Measurements from ENCODE around the gene SUSD2.
"Not testable (repeated sequence)": the region's sequence is repeated elsewhere in the genome, so short reads cannot be mapped to it uniquely, and the experiment has no call there.

The SUSD2 gene

DNA sequence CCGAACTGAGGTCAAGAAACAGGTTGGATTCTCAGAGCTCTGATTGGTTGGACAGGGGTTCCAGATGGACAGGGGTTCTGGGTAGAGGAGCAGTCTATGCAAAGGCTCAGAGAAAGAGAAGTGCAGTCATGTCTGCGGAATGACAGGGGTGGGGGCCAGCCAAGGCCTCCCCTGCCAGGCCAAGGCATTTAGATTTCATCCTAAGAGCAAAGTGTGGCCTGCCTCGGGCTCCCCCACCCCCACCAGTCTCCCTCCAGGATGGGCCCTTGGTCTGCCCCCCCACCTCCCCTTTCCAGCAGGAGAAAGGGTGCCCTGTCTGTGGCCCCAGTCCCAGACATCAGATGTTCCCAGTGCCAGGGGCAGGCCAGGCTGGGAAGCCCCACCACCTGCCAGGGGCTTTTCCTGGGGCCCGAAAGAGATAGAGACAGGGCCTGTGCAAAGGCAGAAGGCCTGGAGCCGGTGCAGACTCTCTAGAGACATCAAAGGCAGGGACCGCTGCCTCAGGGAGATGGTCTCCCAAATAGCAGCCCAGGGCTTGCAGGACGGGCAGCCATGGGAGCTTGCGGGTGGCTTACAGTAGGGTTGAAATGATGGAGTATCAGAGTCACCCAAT is 9.4 kb downstream of the SUSD2 start:
- DNase-seq = no peak

- DNase-seq = no peak
Measured at GRCh38 chr22:24191381-24191841, 10.1 kb downstream of the SUSD2 start.

GRCh38 chr22:24191893-24192292 is 10.6 kb downstream of the SUSD2 start:
- DNase-seq = no peak

GRCh38 chr22:24198682-24199052 is 17.4 kb downstream of the SUSD2 start:
- DNase-seq = no peak

GRCh38 chr22:24200619-24201212 is 19.4 kb downstream of the SUSD2 start:
- DNase-seq = no peak

GRCh38 chr22:24201681-24202614 is 20.7 kb downstream of the SUSD2 start:
- DNase-seq = no peak

DNA sequence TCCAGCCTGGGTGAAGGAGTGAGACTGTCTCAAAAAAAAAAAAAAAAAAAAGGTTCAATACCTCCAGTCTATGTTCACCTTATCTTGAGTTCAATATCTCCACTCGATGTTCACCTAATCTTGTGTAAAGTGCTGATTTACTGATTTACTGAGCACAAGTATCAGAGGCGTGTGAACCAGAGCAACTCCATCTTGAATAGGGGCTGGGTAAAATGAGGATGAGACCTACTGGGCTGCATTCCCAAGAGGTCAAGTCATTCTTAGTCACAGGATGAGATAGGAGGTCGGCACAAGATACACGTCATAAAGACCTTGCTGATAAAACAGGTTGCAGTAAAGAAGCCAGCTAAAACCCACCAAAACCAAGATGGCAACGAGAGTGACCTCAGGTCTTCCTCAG is 22.6 kb downstream of the SUSD2 start:
- not testable (repeated sequence) for DNase-seq

DNA sequence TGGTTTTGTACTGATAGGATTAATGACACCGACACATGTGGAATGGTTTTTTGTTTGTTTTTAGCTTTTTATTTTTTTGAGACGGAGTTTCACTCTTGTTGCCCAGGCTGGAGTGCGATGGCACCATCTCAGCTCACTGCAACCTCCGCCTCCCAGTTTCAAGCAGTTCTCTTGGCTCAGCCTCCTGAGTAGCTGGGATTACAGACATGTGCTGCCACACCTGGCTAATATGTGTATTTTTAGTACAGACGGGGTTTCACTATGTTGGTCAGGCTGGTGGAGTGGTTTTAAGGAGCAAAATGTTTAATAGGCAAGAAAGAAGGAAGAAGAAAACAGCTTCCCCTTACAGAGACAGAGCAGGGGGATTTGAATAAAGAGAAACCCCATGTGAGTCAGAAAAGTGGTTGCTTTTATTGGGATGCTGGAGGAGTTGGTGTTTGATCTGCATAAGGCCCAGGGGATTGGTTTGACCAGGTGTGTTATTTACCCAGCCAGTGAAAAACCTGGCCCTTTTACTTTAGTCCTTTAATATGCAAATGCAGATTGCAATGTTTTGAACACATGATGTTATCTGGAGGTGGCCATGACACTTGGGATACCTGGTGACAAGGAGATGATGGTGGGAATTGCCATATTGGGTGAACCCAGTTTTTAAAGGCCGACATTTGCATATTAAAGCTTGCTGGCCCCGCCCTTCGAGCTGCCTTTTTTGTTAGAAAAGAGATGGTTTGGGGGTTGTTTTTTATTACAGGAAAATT is 24.3 kb downstream of the SUSD2 start:
- no peak for DNase-seq

DNA sequence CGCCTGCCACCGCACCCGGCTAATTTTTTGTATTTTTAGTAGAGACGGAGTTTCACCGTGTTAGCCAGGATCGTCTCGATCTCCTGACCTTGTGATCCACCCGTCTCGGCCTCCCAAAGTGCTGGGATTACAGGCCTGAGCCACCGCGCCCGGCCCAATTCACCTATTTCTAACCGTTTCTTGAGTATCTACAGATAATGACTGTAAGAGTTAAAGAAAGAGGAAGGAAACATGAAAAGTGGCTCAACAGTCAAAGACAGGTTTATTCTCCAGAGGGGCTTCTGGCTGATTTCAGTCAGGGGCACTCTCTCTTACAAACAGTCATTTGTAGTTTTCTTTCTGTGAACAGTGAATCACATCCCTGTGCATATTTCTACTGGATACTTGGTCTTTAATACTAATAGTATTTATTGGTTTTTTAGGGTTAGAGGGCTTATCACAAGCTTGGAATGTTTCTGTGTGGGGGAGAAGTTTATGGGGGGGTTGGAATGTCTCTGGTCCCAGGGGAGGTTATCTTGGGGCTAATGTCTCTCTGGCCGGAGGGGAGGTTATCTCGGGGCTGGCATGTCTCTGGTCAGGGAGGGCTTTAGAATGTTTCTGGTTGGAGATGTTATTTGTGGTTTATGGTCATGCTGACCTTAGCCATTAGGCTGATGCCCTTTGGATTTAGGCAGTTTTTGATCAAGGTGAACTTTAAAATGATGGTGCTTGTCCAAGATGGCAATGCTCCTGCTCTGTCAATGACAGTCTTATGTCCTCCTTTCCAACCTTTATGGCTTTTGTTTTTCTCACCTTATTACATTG is 25.4 kb downstream of the SUSD2 start:
- DNase-seq = not testable (repeated sequence)

GRCh38 chr22:24207264-24208011 is 26.2 kb downstream of the SUSD2 start:
- no peak for DNase-seq

DNA sequence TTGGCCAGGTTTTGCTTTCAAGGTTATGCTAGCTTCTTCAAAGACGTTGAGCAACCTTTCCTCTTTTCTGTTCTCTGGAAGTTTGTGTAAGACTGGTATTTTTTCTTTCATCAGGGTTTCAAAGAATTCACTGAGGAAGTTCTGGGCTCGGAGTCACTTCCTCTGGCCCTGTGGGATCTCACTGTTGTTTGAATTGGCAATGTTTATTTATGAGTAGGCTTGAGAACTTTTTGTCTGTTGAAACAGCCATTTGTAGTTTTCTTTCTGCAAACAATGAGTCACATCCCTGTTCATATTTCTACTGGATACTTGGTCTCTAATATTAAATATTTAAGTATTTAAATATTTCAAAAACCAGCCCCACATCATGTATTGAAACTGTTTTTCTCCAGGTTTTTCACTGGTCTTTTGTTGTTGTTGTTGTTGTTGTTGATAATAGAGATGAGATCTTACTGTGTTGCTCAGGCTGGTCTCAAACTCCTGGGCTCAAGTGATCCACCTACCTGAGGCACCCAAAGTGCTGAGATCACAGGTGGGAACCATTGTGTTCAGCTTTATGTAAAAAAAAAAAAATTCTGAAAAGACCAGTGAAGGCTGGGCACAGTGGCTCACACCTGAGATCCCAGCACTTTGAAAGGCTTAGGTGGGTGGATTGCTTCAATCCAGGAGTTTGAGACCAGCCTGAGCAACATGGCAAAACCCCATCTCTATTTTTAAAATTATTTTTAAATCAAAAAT is 26.9 kb downstream of the SUSD2 start:
- DNase-seq = no peak

DNA sequence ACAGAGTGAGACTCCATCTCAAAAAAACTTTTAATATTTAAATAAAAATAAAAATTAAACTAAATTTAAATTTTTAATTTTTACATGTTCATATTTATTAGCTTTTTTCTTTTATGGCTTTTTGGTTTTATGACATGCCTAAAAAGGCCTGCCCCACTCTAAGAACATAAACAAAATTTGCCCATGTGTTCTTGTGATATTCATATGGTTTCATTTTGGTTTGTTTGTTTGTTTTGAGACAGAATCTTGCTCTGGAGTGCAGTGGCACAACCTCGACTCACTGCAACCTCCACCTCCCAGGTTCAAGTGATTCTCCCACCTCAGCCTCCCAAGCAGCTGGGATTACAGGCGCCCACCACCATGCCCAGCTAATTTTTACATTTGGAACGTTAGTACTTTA is 27.7 kb downstream of the SUSD2 start:
- DNase-seq = no peak

DNA sequence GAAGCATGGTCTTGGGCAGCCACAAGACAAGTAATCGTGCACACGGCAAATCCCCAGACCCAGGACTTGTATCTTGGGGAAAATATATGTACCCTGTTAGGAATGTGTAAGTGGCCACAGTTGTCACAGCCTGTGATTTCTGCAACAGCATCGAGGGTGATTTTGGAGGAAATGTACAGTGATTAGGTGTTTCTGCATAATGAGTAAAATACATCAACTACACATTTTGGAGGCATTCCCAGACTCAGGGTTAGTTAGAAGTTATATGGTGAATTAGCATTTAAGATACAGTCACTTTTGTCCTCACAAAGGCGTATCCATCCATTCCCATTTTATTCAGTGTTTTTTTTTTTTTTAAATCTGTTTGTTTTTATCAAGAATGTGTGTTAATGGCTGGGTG is 28.4 kb downstream of the SUSD2 start:
- DNase-seq = no peak

DNA sequence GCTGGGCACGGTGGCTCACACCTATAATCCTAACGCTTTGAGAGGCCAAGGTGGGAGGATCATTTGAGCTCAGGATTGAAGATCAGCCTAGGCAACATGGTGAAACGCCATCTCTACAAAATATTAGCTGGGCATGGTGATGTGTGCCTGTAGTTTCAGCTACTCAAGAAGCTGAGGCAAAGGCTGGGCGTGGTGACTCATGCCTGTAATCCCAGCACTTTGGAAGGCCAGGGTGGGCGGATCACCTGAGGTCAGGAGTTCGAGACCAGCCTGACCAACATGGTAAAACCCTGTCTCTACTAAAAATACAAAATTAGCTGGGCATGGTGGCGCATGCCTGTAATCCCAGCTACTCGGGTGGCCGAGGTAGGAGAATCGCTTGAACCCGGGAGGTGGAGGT is 29.1 kb downstream of the SUSD2 start:
- not testable (repeated sequence) for DNase-seq

GRCh38 chr22:24211716-24212115 is 30.4 kb downstream of the SUSD2 start:
- not testable (repeated sequence) for DNase-seq

DNA sequence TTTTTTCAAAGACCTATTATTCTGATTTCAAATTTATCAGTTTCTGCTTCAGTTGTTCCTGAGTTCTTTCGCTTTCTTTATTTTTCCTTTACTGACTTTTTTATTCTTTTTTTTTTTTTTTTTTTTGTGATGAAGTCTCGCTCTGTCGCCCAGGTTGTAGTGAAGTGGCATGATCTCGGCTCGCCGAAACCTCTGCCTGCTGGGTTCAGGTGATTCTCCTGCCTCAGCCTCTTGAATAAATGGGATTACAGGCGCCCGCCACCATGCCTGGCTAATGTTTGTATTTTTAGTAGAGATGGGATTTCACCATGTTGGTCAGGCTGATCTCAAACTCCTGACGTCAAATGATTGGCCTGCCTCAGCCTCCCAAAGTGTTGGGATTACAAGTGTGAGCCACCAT is 31.8 kb downstream of the SUSD2 start:
- DNase-seq = not testable (repeated sequence)

DNA sequence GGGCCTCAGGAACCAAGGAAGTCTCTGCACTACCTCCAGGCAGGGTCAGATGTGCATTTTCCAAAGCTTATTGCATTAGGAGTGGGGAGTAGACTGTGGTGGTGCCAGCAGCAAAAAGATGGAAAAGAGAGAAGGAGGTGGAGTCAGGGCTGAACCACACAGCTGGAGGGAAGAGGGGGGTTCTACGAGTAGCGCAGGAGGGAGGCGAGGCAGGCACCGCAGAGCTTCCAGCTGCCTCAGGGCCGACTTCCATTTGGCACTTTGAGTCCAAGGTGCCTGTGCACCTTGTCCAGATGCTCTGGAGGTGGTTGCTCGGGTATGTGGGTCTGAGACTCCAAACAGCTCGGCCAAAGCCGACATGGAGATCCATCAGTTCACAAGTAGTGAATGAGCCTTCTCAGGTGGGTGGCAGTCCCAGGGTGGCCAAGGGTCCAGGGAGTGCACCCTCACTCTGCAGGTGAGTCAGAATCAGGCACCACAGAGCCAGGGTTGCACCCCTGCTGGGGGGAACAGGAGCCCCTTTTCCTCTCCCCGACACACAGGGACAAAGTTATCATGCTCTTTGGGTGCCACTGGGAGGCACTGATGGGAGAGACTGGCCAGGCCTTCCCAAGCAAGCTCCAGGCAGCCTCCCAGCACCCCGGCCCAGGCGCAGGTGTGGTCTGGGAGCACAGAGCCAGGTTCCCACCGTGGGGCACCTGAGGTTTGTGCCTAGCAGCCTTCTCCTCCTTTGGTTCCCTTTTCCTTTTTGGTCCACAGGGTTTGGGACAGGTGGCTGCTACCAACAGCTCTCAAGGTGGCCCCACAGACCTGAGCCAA is 33.4 kb downstream of the SUSD2 start:
- DNase-seq = no peak

GRCh38 chr22:24216541-24217209 is 35.4 kb downstream of the SUSD2 start:
- DNase-seq = no peak

DNA sequence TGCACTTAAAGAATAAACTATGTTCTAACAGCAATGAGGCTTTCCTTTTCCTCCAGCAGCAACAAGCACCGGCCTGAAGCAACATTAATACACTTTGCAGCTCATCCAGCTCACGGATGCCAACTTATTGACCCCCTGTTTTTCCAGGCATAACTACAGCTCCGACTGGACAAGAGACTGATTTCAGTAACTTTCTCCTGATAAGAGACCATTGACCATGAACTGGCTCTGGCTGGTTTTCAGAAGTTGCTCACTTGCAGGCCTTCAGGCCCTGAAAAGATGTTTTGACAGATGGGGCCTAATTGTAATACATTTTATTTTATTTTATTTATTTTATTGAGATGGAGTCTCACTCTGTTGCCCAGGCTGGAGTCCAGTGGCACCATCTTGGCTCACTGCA is 36.1 kb downstream of the SUSD2 start:
- DNase-seq = no peak
